NK-92 (cell line): ENCODE data around the gene TMEM40.

Experiments
- DNase-seq: peaks from one replicate; lab custom pipeline; 2025; ENCODE audit not compliant: unreplicated experiment; lab: John Stamatoyannopoulos, UW

TMEM40 gene

DNA sequence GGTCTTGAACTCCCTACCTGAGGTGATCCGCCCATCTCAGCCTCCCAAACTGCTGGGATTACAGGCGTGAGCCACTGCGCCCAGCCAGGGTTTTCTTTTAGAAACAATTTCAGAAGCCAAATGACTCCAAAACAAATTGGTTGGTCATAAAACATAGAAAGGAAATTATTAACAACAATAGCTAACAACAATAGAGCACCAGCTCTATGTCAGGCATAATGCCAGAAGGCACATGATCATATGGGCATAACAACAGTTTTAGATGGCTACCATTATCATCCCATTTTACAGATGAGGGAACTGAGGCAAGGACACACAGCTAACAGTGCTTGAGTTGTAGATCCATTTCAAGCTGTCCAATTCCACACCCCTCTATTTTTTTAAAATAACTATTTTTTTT lies 73.0 kb downstream of the TMEM40 start:
- no peak for DNase-seq
